Thyroid gland (tissue), 4 donors: Measurements from ENCODE around the gene SLC6A1. TPM values are rescaled to one million over a fixed set of nuclear protein-coding genes. Genes with fewer than 3 reads are reported as not detected.

ENCODE experiments used
- DNase-seq, 2 donors: peaks; one replicate each; pipeline ENCODE4 v3.0.0-alpha.2; 2019
- H3K27ac ChIP-seq, 3 donors: fragments of 200-600 bp; sonication (generic); 1 replicate in 2 of 3; 2 replicates in 1 of 3; pipeline ENCODE4 v1.5.1; 2016 to 2019; ENCODE audit warnings: mild to moderate bottlenecking in 1 of 3, moderate library complexity in 1 of 3
- H3K27me3 ChIP-seq: fragments of 200-600 bp; sonication (generic); one replicate; pipeline ENCODE4 v1.5.1; 2019
- H3K36me3 ChIP-seq, 2 donors: fragments of 200-600 bp; sonication (generic); one replicate each; pipeline ENCODE4 v1.5.1; 2016 to 2019
- H3K4me1 ChIP-seq, 2 donors: fragments of 200-600 bp; sonication (generic); one replicate each; pipeline ENCODE4 v1.5.1; 2017 to 2019
- H3K4me3 ChIP-seq, 3 donors: fragments of 200-600 bp; sonication (generic); replicated peaks in 1 of 3; 1 replicate in 2 of 3; 2 replicates in 1 of 3; pipeline ENCODE4 v1.5.1; 2016; ENCODE audit warnings: mild to moderate bottlenecking in 1 of 3
- H3K9me3 ChIP-seq: fragments of 200-600 bp; sonication (generic); one replicate; pipeline ENCODE4 v1.5.1; 2017
- CTCF ChIP-seq, 6 experiments: fragments of 200-600 bp in 3 of 6; fragments of 450-650 bp in 3 of 6; sonication (generic) in 3 of 6; IDR thresholded peaks; one replicate each; pipeline ENCODE4 v1.5.1; 2016 to 2019; ENCODE audit warnings: antibody characterized with exemption in 6 of 6, mild to moderate bottlenecking in 2 of 6, inconsistent platforms in 1 of 6, moderate library complexity in 1 of 6
- POLR2A ChIP-seq, 2 donors: fragments of 450-650 bp; IDR thresholded peaks; one replicate each; pipeline ENCODE4 v1.6.1; 2017; ENCODE audit warnings: antibody characterized with exemption in 2 of 2, mild to moderate bottlenecking in 2 of 2, moderate library complexity in 1 of 2
- WGBS, 2 donors: methylation state at CpG; one replicate each; pipeline ENCODE4 v1.1.5; 2017; 5-methylcytosine and 5-hydroxymethylcytosine counted together
- intact Hi-C: fragments of 100-400 bp; cut with DNase I; formaldehyde crosslinking; loops from one replicate; pipeline ENCODE4 v1.15.1; 2023
- total RNA-seq, 4 donors: library from RNA; depleted of rRNA; stranded (reverse); fragments of >200 nt; gene quantifications; one replicate each; pipeline ENCODE4 v1.2.3, GENCODE V29; 2016

The SLC6A1 gene
- total RNA-seq, 4 donors from 2014 or later = 0.27 to 1.3 TPM; not detected in 2

- TF ChIP-seq CTCF (IDR thresholded peaks at IDR 0.05) (no peak), POLR2A (IDR thresholded peaks at IDR 0.05) (no peak)
- Histone ChIP-seq H3K4me1 (no peaks in the 10 kb centered on the region), H3K4me3 (no peak overlapping the region), H3K9me3 (no peaks in the 10 kb centered on the region), H3K27ac (no peak overlapping the region), H3K36me3 (no peaks in the 10 kb centered on the region), H3K27me3 (no peaks in the 10 kb centered on the region)
- DNase-seq = no peak
- intact Hi-C loops = no loop called here
- WGBS, 2 donors = 74 to 82% methylated on average over 5 to 6 of the region's 6 CpGs
Measured at GRCh38 chr3:10948326-10948725, 44.2 kb upstream of the SLC6A1 start.

DNA sequence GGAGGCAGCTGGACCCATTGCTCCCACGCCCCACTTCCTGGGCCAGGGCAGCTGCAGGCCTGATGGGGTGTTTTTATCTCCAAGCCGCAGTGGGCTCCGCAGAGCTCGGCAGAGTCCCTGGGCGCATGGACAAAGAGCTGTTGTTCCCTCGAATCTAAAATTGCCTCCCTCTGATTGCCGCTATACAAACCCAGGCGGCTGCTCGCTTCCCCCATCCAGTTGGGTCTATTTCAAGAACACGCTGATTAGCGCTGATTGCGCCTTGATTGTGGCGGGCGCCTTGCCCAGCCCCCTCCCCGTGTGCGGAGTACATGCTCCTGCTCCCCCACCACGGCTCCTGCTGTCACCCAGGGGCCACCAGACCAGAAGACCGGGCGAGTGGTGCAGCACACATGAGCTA, 43.4 kb upstream of the SLC6A1 start:
- H3K4me1 ChIP-seq = no peaks in the 10 kb centered on the region

DNA sequence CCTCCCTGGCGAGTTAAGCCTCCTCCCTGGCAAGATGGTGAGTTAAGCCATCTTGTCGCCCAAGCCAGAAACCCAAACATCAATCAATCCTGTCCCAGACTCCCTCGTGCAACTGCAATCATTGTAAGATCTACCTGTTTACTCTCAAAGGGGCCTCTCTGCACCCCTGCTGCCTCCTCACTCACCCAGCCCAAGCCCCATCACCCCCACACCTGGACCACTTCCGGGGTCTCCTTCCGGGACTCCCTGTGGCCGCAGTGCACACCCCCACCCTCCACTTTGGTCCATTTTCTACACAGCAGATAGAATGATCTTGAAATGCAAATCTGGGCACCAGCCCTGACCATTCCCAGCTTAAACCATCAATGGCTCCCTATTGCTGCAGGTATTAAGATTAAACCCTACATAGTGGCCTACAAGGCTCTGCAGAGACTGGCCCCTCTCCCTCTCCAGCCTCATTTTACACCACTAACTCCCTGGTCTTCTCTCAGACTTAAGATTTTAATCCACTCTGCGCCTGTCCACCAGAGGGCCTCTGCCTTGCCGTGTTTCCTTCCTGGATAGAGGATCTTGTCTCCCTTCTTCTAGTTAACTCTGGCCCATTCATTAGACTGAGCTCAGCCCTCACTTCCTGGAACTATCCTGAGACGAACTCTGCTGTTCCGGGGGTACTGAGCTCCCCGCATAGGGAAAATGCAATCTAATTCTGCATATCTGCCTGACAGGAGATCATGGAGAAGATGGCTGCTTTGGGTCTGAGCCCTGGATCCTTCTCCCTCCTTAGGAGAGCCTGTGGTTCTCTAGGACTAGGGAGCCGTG, 41.9 kb upstream of the SLC6A1 start:
- H3K9me3 ChIP-seq = no peaks in the 10 kb centered on the region
- intact Hi-C loops = no loop called here
- TF ChIP-seq POLR2A (IDR thresholded peaks at IDR 0.05) = no peak
- TF ChIP-seq CTCF (IDR thresholded peaks at IDR 0.05) = peak in 4 of 6 experiments; percentile 11 to 47 (median 31)
- no peak overlapping the region for H3K27ac ChIP-seq
- peak; percentile 23 to 36 for DNase-seq
- 51 to 55% methylated on average over 11 to 12 of the region's 12 CpGs for WGBS, 2 donors
- H3K36me3 ChIP-seq = no peaks in the 10 kb centered on the region
- H3K4me3 ChIP-seq = no peak overlapping the region
- H3K4me1 ChIP-seq = no peaks in the 10 kb centered on the region
- no peaks in the 10 kb centered on the region for H3K27me3 ChIP-seq

More for the DNA sequence above, 43.4 kb upstream of the SLC6A1 start:
- Histone ChIP-seq H3K36me3 (no peaks in the 10 kb centered on the region), H3K27ac (no peak overlapping the region), H3K9me3 (no peaks in the 10 kb centered on the region), H3K4me3 (no peak overlapping the region), H3K27me3 (no peaks in the 10 kb centered on the region)
- intact Hi-C loops = no loop called here
- WGBS, 2 donors = 68 to 88% methylated on average over 19 of the region's 19 CpGs
- DNase-seq = no peak
- TF ChIP-seq POLR2A (IDR thresholded peaks at IDR 0.05) (no peak), CTCF (IDR thresholded peaks at IDR 0.05) (no peak)

GRCh38 chr3:10951295-10951926, 41.1 kb upstream of the SLC6A1 start:
- 62% methylated on average over 6 of the region's 7 CpGs for WGBS, 2 donors
- H3K4me1 ChIP-seq = peaks cover 0 to 1% of the 10 kb centered on the region in 2 donors
- H3K27me3 ChIP-seq = no peaks in the 10 kb centered on the region
- H3K4me3 ChIP-seq = no peak overlapping the region
- no peaks in the 10 kb centered on the region for H3K36me3 ChIP-seq
- no peak for DNase-seq
- intact Hi-C loops = no loop called here
- TF ChIP-seq CTCF (IDR thresholded peaks at IDR 0.05) (no peak), POLR2A (IDR thresholded peaks at IDR 0.05) (no peak)
- H3K27ac ChIP-seq = no peak overlapping the region
- no peaks in the 10 kb centered on the region for H3K9me3 ChIP-seq

GRCh38 chr3:10952525-10952924, 40.0 kb upstream of the SLC6A1 start:
- no peaks in the 10 kb centered on the region for H3K9me3 ChIP-seq
- DNase-seq = no peak
- H3K27me3 ChIP-seq = no peaks in the 10 kb centered on the region
- intact Hi-C loops = no loop called here
- peaks cover 0 to 12% of the 10 kb centered on the region in 2 donors for H3K4me1 ChIP-seq
- WGBS, 2 donors = 42 to 50% methylated on average over 3 of the region's 3 CpGs
- no peak overlapping the region for H3K4me3 ChIP-seq
- no peak overlapping the region for H3K27ac ChIP-seq
- H3K36me3 ChIP-seq = no peaks in the 10 kb centered on the region
- TF ChIP-seq CTCF (IDR thresholded peaks at IDR 0.05) = no peak
- no peak for TF ChIP-seq POLR2A (IDR thresholded peaks at IDR 0.05)
